ENCODE measurements around the gene THOC2.
"Not testable (repeated sequence)": the region's sequence is repeated elsewhere in the genome, so short reads cannot be mapped to it uniquely, and the experiment has no call there.

The THOC2 gene

DNA sequence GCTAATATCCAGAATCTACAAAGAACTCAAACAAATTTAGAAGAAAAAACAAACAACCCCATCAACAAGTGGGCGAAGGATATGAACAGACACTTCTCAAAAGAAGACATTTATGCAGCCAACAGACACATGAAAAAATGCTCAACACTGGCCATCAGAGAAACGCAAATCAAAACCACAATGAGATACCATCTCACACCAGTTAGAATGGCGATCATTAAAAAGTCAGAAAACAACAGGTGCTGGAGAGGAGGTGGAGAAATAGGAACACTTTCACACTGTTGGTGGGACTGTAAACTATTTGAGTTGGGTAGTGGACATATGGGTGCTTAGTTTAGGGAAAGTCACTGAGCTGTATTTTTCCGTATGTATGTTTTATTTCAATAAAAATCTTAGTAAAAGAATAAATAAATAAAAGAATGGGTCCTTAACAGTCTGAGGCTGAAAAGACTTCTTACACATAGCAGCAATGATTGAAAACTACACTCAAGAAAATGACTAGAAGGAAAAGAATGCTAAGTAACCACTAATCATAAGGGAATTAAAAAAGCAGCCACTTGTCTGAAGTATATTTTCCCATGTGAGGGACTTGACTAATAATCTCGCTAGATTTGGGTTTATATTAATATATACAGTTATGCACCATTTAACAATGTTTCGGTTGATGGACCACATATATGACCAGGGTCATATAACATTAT lies 68.2 kb downstream of the THOC2 start:
- not testable (repeated sequence) for DNase-seq

DNA sequence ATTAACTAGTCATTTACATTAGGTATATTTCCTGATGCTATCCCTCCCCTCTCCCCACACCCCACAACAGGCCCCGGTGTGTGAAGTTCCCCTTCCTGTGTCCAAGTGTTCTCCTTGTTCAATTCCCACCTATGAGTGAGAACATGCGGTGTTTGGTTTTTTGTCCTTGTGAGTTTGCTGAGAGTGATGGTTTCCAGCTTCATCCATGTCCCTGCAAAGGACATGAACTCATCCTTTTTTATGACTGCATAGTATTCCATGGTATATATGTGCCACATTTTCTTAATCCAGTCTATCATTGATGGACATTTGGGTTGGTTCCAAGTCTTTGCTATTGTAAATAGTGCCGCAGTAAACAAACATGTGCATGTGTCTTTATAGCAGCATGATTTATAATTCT lies 69.1 kb downstream of the THOC2 start:
- not testable (repeated sequence) for DNase-seq

DNA sequence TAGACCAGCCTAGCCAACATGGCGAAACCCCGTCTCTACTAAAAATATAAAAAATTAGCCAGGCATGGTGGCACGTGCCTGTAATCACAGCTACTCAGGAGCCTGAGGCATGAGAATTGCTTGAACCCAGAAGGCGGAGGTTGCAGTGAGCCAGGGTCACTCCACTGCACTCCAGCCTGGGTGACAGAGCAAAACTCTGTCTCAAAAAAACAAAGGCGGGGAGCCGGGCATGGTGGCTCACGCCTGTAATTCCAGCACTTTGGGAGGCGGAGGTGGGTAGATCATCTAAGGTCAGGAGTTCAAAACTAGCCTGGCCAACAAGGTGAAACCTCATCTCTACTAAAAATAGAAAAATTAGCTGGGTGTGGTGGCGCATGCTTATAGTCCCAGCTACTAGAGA lies 76.3 kb downstream of the THOC2 start:
- not testable (repeated sequence) for DNase-seq

DNA sequence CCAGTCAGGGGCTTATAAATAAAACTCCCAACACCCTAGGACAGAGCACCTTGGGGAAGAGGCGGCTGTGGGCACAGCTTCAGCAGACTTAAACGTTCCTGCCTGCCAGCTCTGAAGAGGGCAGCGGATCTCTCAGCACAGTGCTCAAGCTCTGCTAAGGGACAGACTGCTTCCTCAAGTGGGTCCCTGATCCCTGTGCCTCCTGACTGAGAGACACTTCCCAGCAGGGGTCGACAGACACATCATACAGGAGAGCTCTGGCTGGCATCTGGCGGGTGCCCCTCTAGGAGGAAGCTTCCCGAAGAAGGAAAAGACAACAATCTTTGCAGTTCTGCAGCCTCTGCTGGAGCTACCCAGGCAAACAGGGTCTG lies 84.1 kb downstream of the THOC2 start:
- DNase-seq = not testable (repeated sequence)

DNA sequence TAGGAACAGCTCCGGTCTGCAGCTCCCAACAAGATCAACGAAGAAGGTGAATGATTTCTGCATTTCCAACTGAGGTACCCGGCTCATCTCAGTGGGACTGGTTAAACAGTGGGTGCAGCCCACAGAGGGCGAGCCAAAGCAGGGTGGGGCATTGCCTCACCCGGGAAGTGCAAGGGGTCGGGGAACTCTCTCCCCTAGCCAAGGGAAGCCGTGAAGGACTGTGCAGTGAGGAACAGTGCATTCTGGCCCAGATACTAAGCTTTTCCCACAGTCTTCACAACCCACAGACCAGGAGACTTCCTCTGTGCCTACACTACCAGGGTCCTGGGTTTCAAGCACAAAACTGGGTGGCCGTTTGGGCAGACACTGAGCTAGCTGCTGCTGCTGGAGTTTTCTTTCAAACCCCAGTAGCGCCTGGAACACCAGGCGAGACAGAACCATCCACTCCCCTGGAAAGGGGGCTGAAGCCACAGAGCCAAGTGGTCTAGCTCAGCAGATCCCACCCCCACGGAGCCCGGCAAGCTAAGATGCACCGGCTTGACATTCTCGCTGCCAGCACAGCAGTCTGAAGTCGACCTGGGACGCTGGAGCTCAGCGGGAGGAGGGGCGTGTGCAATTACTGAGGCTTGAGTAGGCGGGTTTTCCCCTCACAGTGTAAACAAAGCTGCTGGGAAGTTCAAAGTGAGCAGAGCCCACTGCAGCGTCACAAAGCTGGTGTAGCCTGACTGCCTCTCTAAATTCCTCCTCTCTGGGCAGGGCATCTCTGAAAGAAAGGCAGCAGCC lies 84.6 kb downstream of the THOC2 start:
- peak; percentile 13 for DNase-seq

DNA sequence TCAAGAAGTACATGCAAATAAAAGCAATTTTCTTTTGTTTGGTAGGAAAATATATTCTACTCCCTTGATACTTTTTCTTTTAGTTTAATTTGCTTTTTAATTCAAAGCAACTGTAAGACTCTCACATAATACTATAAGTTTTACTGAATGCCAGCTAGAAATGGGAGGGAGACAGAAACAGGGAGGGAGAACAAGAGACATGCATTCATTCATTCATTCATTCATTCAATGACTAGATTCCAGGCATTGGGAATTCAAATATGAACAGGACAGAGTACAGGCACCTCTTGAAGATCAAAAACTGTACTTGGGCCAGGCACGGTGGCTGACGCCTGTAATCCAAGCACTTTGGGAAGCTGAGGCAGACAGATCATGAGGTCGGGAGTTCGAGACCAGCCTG lies 85.6 kb downstream of the THOC2 start:
- no peak for DNase-seq

DNA sequence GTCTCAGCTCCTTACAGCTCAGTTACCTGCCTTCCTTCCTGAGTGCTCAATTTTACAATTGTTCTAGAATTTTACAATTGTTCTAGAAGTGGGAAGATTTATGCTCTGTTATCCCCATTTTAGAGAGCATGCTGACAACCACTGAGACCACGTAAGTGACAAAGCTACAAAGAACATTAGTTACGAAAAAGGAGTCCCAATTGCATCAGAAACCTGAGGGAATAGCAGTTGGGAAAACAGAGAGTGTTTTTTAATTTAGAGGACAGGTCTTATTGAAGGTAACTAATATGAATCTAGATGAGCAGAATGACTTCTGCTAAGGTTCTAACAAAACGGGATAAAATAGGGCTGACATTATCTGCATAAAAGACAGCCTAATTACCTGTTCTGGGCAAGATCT lies 103.3 kb downstream of the THOC2 start:
- DNase-seq = no peak

DNA sequence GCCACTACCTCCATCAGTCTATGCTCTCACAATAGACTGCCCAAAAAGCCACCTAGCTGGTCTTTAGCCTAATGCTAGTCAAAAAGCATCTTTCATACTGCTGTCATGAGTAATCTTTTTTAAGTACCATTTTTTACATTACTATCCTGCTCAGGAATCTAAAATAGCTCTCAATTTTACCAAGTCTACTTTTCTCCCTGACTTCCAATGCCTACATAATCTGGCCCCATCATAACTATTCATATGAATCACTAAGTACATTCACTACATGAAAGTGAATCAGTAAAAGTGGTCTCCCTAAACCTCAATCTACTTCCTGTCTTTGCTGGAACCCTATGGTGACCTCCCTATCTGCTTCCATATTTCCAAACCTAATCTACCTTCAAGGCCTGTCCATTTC lies 105.9 kb downstream of the THOC2 start:
- DNase-seq = no peak

DNA sequence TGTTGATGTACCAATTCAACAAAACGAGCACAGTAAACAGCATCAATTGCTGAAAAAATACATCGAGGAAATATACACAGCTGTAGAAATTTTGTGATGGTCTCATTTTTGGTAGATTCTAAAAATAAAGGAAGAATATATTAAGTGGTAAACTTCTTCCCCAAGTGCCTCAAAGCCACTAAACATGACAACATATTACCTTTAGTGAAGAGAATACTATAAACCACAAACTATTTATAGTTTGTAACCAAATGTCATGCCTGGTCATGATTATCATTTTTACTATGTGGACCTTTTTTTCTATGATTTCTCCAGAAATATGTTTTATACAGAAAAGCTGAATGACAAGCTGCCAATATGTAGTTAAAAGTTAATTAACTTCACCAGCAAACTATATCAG lies 106.9 kb downstream of the THOC2 start:
- no peak for DNase-seq

DNA sequence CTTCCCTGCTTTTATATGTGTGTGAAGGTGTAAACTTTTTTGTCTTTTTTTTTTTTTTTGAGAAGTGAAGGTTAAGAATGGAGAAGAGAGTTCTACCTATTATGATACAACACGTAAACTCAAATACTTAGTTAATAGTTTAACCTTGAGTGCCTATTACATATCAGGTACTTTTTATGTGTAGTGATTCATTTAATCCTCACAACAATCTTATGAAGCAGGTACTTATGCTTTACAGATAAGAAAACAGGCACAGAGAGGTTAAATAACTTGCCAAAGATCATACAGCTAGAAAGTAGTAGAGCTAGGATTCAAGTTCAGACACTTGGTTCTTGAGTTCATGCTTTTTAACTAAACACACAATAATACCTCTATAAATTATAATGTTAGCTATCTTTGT lies 107.4 kb downstream of the THOC2 start:
- no peak for DNase-seq

DNA sequence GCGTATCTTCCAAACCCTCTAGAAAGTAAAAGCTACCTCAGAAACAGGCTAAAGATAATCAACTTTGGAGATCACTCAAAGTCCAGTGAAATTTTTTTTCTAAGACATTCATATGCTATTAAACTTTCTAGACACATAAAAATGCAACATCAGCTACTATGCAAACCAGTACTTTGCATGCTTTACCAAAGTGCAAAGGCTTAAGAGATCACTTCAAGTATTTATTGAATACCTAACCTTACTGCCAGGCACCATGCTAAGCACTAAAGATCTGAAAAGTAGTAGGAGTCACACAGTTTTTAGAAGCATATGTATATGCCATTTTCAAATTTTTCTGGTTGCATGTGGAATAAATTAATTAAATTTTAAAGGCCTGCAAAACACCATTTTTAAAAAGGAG lies 115.8 kb downstream of the THOC2 start:
- no peak for DNase-seq

DNA sequence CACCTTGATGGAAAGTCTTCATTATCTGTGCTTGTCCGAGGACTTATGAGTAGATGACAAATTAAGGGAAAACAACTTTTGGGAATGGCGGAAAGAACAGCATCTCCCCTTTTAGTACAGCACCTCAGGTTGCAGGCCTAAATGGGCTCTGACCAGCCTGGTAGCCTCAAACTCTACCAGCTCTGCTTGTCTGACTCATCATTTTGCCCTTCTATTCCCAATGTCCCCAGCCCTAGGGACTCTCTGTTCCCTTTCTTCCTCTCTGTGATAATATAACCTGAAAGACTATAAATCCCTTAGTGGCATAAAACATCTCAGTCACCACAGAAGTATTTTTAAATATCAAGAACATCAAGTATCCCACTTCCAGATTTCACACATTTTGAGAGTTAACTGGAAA lies 121.9 kb downstream of the THOC2 start:
- DNase-seq = no peak

DNA sequence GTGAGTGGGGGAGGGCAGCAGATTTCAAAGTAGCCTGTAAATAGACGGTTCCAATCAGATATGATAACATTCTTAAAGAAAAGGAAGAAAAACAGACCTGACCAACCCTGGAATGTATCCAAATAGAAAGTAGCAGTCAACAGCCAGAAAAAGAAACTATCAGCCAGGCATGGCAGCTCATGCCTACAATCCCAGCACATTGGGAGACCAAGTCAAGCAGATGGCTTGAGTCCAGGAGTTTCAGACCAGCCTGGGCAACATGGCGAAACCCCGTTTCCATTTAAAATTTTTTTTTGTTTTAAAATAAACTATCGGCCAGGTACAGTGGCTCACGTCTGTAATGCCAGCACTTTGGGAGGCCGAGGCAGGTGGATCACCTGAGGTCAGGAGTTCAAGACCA lies 125.0 kb downstream of the THOC2 start:
- DNase-seq = no peak

DNA sequence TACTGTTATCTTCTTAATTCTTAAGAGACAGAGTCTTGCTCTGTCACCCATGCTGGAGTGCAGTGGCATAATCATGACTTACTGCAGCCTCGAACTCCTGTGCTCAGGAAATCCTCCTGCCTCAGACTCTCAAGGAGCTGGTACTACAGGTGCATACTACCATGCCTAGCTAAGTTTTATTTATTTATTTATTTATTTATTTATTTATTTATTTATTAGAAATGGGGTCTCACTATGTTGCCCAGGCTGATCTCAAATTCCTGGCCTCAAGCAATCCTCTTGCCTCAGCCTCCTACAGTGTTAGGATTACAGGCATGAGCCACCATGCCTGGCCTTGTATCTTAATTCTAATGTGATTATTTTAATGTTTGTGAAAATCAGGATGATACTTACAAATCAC lies 125.6 kb downstream of the THOC2 start:
- no peak for DNase-seq

DNA sequence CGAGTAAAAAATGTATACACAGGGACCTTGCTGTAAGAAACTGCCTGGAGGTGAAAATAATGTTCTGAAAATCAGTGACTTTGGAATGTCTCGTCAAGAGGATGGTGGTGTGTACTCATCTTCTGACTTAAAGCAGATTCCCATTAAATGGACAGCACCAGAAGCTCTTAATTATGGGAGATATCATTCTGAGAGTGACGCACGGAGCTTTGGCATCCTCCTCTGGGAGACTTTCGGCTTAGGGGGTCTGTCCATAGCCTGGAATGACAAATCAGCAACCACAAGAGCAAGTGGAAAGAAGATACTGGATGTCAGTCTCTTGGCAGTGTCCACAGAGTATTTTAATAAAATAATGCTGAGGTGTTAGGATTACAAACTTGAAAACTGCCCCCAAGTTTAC lies 129.4 kb downstream of the THOC2 start:
- DNase-seq = no peak

DNA sequence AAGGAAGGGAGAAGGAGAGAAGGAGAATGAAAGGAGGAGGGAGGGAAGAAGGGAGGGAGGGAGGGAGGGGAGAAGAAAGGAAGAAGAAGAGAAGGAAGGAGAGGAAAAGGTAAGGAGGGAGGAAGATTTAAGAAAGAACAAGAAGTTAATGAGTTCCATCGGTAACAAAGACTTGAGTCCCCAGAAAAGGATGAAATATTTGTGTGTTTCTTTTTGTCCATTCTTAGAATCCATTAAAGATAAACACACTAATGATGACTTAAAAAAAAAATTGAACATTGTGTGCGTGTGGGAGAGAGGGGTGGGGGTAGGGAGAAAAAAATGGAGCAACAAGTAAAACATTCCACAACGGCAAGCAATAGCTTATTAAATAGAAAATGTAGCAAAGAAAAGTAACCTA lies 131.4 kb downstream of the THOC2 start:
- DNase-seq = no peak

DNA sequence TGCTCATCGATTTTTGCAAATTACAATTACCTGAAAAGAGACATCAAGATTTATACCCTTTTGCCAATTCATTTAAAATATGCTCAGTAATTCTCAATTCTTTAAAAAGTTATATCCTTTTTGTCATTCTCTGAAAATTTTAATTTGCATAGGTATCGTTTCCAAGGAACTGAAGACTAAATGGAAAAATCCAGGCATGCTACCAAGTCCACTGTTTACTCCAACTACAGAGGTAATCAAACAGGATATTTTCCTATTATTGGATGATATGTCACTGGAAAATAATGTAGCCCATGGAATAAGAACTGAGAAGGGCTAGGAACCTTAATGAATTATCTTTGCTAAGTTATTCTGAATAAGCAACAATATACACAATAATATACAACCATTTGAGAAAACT lies 132.7 kb downstream of the THOC2 start:
- no peak for DNase-seq

DNA sequence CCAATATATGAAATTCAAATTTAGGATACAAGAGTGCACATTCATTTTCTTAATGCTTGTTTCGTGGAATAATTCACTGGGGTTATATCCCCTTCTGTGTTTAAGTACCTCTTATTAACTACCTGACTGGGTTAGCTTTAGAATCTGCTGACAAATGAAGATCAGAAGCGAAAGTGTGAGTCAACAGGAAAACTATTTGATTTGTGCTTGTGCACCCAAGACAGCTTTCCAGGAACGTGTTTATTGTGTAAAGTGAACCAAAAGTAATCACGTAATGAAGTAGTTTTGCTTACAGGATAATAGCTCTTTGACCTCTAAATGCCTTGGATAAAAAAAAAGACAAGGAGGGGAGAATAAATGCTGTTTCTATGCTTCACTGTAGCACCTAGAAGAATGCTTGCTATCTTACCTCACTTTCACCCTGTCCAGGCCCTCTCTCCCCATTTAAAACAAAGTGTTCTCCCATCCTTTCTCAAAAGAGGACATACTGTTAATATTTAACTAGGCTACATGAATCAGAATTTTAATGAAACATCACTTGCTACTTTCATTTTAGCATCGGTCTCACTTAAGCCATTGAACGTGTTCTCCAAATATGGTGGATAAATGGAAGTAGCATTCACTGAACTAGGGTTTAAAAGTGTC lies 141.9 kb downstream of the THOC2 start:
- no peak for DNase-seq

DNA sequence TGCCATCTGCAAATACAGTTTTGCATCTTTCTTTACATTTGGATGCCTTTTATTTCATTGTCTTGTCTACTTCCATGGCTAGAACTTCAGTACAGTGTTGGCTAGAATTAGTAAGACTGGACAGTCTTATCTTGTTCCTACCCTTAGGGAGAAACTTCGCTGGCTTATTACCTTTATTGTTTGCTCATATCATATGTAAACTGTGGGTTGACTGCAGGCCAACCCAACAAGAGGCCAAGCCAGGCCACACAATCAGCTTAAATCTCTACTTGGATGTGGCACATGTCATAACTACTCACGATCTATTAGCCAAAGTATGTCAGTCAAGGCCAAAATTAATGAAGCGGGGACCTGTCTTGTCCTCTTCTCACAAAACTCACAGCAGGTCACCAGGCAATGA lies 144.1 kb downstream of the THOC2 start:
- no peak for DNase-seq

DNA sequence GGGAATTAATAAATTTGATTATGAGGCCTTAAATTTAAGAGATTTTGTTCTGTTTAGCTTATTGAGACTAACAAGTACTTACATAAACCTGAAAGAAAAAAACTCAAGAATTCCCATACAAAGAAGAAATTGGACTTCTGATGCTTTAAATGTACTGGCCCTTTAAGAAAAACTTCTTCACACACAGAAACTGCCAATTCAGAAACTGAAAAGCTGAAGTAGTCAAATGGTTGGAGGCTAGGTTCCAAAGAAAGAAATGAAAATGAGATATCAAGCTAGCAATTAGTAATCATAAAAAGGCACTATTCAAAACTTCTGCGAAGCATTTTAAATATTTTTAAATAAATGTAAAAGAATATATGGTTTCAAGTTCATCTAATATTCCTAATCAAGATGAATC lies 151.3 kb downstream of the THOC2 start:
- DNase-seq = no peak

DNA sequence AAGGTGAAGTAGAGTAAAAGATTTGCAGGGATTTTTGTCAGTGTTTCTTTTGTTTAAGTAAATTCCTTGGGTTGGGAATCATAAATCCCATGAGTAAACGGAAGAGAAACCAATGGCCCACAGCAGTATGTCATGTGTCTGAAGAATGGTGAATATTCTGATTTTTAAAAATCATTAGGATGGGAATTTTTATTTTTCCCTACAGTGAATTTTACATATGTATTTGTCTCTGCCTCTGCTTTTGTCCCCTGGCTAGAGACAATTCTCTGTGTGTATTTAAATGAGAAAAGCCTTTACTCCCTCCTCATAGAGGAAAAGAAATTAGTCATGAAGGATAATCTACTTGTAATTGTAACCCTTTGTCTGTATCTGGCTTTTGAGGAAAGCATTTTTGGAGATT lies 152.1 kb downstream of the THOC2 start:
- no peak for DNase-seq

DNA sequence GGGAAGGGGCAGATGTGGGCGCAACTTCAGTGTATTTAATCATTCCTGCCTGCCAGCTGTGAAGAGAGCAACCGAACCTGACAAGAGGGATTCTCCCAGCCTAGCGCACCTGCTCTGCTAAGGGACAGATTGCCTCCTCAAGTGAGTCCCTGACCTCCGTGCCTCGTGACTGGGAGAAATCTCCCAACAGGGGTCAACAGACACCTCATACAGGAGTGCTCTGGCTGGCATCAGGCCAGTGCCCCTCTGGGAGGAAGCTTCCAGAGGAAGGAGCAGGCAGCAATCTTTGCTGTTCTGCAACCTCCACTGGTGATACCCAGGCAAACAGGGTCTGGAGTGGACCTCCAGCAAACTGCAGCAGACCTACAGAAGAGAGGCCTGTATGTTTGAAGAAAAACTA lies 158.8 kb downstream of the THOC2 start:
- DNase-seq = not testable (repeated sequence)

DNA sequence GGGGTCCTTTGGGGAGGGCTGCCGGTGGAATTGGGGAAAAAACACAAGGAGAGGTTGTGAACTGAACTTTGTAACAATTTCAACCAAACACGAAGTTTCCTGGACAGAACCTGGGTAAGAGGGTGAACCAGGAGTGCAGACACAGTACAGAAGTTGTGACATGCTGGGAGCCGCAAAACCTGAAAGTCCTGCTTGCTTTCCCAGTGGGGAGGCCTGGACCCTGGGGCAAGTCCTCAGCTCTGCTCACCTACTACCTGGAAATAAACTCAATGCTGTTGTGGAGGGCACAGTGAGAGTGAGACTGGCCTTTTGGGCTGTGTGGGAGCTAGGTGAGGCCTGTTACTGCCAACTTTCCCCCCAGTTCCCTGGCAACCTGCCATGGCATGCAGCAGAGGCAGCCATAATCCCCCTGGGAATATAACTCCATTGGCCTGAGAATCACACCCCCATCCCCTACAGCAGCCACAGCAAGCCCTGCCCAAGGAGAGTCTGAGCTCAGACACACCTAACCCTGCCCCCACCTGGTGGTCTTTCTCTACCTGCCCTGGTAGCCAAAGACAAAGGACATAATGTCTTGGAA lies 162.8 kb downstream of the THOC2 start:
- DNase-seq = no peak

DNA sequence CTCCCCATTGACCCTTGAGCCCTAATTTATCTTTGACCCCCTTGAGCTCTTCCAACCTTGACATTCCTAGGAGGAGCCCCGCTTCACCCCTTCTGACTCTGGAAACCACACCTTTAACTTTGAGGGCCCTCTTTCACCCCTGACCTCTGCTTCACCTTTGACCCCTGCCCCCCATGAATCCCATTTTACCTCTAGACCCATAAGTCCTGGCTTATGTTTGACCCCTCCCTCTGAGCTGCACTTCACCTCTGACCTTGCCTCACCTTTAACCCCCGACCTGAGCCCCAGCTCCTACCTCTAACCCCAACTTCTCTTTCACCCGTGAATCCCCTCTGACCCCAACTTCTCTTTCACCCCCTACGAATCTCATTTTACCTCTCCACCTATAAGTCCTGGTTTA lies 169.7 kb downstream of the THOC2 start:
- DNase-seq = no peak
